ENCODE results near the gene RALGDS. TPM values are rescaled to one million over a fixed set of nuclear protein-coding genes. Genes with fewer than 3 reads are reported as not detected.

The RALGDS gene
- total RNA-seq, 1 experiment from 2014 or later = 36.1 TPM

DNA sequence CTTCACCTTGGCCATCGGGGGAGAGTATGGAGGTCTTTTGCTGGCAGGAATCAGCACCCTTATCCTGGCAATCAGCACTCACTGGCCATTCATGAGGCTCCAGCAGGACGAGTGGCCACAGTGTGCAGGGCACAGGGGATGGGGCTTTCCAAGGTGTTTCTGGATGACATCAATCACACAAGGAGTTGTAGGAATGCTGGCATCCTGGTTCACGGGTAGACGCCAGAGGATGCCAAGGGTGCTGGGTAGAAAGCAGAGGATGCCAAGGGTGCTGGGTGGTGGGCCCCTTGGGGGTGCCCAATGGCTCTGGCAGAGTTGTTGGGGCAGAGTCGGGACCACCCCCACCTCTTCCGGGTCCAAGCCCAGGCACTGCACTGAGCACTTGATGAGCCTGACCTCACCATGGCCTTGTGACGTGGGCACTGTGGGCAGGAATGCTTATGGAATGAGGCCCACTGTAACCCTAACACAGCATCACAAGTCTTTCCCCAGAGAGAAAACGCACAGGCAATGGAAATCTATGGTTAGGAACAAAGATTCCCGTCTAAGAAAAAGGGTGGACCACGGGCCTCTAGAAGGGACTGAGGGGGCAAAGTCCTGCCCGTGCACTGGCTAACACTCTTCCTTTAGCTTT lies 30.2 kb downstream of the RALGDS start:
- POLR2A ChIA-PET = no interaction called here

DNA sequence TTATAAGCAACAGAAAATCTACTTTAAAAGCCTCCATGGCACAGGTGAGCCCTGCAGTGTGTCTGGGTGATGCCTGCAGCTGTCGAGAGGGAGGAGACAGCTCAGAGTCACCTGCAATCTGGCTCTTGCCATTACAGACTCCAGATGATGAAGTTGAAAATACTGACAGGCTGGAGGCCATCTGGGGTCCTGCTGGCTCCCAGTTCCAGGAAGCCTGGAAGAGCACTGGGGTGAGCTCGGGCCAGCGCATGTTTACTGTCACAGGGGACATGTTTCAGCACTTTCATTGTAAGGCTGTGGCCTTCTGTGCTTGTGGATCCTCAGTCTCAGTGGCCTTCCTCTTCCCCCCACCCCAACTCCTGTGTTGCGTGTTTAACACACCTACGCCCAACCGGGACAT lies 30.9 kb downstream of the RALGDS start:
- CTCF ChIA-PET = no interaction called here
- no peaks in the 10 kb centered on the region for H3K9me2 ChIP-seq (ENCODE audit: insufficient read depth)
- ATAC-seq (no peak), DNase-seq (ENCODE audit: low read depth, low spot score) (no peak)
- H3K4me2 ChIP-seq (ENCODE audit: low read length) = no peak overlapping the region
- RAD21 ChIA-PET (ENCODE audit: low non-redundant PET in 1 of 2, low total read pairs in 2 of 2, uncharacterized antibody in 2 of 2, unreplicated experiment in 2 of 2) = no interaction called here
- no peak overlapping the region for H2AFZ ChIP-seq (ENCODE audit: low read depth, low read length, poor library complexity, severe bottlenecking)
- BruUV-seq (replicated peaks) = no TSS peak
- intact Hi-C loops (cut with micrococcal nuclease) = no loop called here
- no peak overlapping the region for H3K27ac ChIP-seq (ENCODE audit: low read depth, low read length)
- POLR2A ChIA-PET = no interaction called here
- no peaks in the 10 kb centered on the region; a peak in 2 of 4 replicates for H3K9me3 ChIP-seq (ENCODE audit: control insufficient read depth in 1 of 2, insufficient read depth in 1 of 2, low read depth in 1 of 2, low read length in 2 of 2)
- no peak for TF ChIP-seq FOSL1 (IDR thresholded peaks at IDR 0.05; ENCODE audit: low read depth)
- no peak for TF ChIP-seq EZH2phosphoT487 (IDR thresholded peaks at IDR 0.05; ENCODE audit: borderline replicate concordance)
- no peak for TF ChIP-seq YY1 (IDR thresholded peaks at IDR 0.05; ENCODE audit: extremely low read depth, insufficient replicate concordance, low read depth, low read length)
- TF ChIP-seq EGR1 (IDR thresholded peaks at IDR 0.05; ENCODE audit: low read depth) = no peak
- no peak for TF ChIP-seq CBX3 (IDR thresholded peaks at IDR 0.05; ENCODE audit: low read depth)
- TF ChIP-seq SRF (IDR thresholded peaks at IDR 0.05; ENCODE audit: low read depth) = no peak
- no peak overlapping the region for H3K9ac ChIP-seq (ENCODE audit: low read length)
- no peaks in the 10 kb centered on the region for H4K20me1 ChIP-seq (ENCODE audit: insufficient read depth)
- H3K27me3 ChIP-seq (ENCODE audit: insufficient read depth, low read length) = no peaks in the 10 kb centered on the region
- no peaks in the 10 kb centered on the region for H3K36me3 ChIP-seq (ENCODE audit: control insufficient read depth in 1 of 2, insufficient read depth in 2 of 2, low read length in 2 of 2)
- H3K4me1 ChIP-seq (ENCODE audit: control insufficient read depth in 1 of 2, insufficient read depth in 2 of 2, low read length in 2 of 2) = no peaks in the 10 kb centered on the region
- no peak overlapping the region for H3K4me3 ChIP-seq (replicated peaks in 1 of 2; ENCODE audit: low read depth in 1 of 2, low read length in 2 of 2)
- no peaks in the 10 kb centered on the region for H3K79me2 ChIP-seq (ENCODE audit: insufficient read depth, low read length)

More for the DNA sequence above, 30.2 kb downstream of the RALGDS start:
- H3K4me2 ChIP-seq (ENCODE audit: low read length) = no peak overlapping the region
- H3K9ac ChIP-seq (ENCODE audit: low read length) = no peak overlapping the region
- H3K36me3 ChIP-seq (ENCODE audit: control insufficient read depth in 1 of 2, insufficient read depth in 2 of 2, low read length in 2 of 2) = no peaks in the 10 kb centered on the region
- H3K27ac ChIP-seq (ENCODE audit: low read depth, low read length) = no peak overlapping the region
- DNase-seq (ENCODE audit: low read depth, low spot score) (no peak), ATAC-seq (no peak)
- TF ChIP-seq, protein P1, sequence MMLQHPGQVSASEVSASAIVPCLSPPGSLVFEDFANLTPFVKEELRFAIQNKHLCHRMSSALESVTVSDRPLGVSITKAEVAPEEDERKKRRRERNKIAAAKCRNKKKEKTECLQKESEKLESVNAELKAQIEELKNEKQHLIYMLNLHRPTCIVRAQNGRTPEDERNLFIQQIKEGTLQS (IDR thresholded peaks at IDR 0.05) = no peak
- TF ChIP-seq SIN3A (IDR thresholded peaks at IDR 0.05; ENCODE audit: low read depth) (no peak), FOSL1 (IDR thresholded peaks at IDR 0.05; ENCODE audit: low read depth) (no peak), YY1 (IDR thresholded peaks at IDR 0.05; ENCODE audit: extremely low read depth, insufficient replicate concordance, low read depth, low read length) (no peak), CBX3 (IDR thresholded peaks at IDR 0.05; ENCODE audit: low read depth) (no peak), ELF1 (IDR thresholded peaks at IDR 0.05; ENCODE audit: borderline replicate concordance, low read depth) (no peak), SRF (IDR thresholded peaks at IDR 0.05; ENCODE audit: low read depth) (no peak), EZH2 (IDR thresholded peaks at IDR 0.05) (no peak), RAD21 (IDR thresholded peaks at IDR 0.05; ENCODE audit: low read depth) (no peak), ZFX (IDR thresholded peaks at IDR 0.05) (no peak), JUND (IDR thresholded peaks at IDR 0.05) (no peak)
- TF ChIP-seq, protein P2, sequence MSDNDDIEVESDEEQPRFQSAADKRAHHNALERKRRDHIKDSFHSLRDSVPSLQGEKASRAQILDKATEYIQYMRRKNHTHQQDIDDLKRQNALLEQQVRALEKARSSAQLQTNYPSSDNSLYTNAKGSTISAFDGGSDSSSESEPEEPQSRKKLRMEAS (IDR thresholded peaks at IDR 0.05) = no peak
- no peaks in the 10 kb centered on the region for H3K9me2 ChIP-seq (ENCODE audit: insufficient read depth)
- intact Hi-C loops (cut with micrococcal nuclease) = no loop called here
- ChIA-PET CTCF (no interaction called here), RAD21 (ENCODE audit: low non-redundant PET in 1 of 2, low total read pairs in 2 of 2, uncharacterized antibody in 2 of 2, unreplicated experiment in 2 of 2) (no interaction called here)
- H3K4me3 ChIP-seq (replicated peaks in 1 of 2; ENCODE audit: low read depth in 1 of 2, low read length in 2 of 2) = no peak overlapping the region
- BruUV-seq (replicated peaks) = no TSS peak
- peaks cover 0 to 4% of the 10 kb centered on the region in 2 experiments; a peak in 3 of 4 replicates for H3K9me3 ChIP-seq (ENCODE audit: control insufficient read depth in 1 of 2, insufficient read depth in 1 of 2, low read depth in 1 of 2, low read length in 2 of 2)
- no peaks in the 10 kb centered on the region for H3K4me1 ChIP-seq (ENCODE audit: control insufficient read depth in 1 of 2, insufficient read depth in 2 of 2, low read length in 2 of 2)
- no peaks in the 10 kb centered on the region for H3K27me3 ChIP-seq (ENCODE audit: insufficient read depth, low read length)
- H4K20me1 ChIP-seq (ENCODE audit: insufficient read depth) = no peaks in the 10 kb centered on the region
- H3K79me2 ChIP-seq (ENCODE audit: insufficient read depth, low read length) = no peaks in the 10 kb centered on the region
- no peak overlapping the region for H2AFZ ChIP-seq (ENCODE audit: low read depth, low read length, poor library complexity, severe bottlenecking)
